Measurements from ENCODE around the gene VPREB1.

GRCh38 chr22:22237521-22237920, 7.1 kb upstream of the VPREB1 start:
- TF ChIP-seq CTCF (conservative IDR thresholded peaks at IDR 0.05; ENCODE audit: low read depth, low read length) (no peak), EZH2 (IDR thresholded peaks at IDR 0.05; ENCODE audit: borderline replicate concordance, low read depth, low read length, poor library complexity, severe bottlenecking) (no peak)
